PFSK-1 (cell line): ENCODE data around the gene ENDOD1.

Source experiments
- FOXP2 ChIP-seq: optimal IDR thresholded peaks from 2 replicates; pipeline ENCODE3; 2011; ENCODE audit warnings: borderline replicate concordance, control low read depth, inconsistent platforms; ENCODE audit not compliant: insufficient read depth; ENCODE audit errors: extremely low read length, extremely low read depth
- POLR2AphosphoS5 ChIP-seq: IDR thresholded peaks from 2 replicates; pipeline ENCODE4 v1.6.1; 2012; ENCODE audit warnings: low read depth, mild to moderate bottlenecking, control low read depth, low read length, moderate library complexity
- SIN3A ChIP-seq: IDR thresholded peaks from 2 replicates; pipeline ENCODE4 v1.6.1; 2012; ENCODE audit warnings: mild to moderate bottlenecking, low read length, moderate library complexity, borderline replicate concordance; ENCODE audit not compliant: insufficient read depth
- TAF1 ChIP-seq: IDR thresholded peaks from 2 replicates; pipeline ENCODE4 v1.6.1; 2012; ENCODE audit warnings: low read length, control low read depth, borderline replicate concordance; ENCODE audit not compliant: insufficient read depth
- TF ChIP-seq, protein P1 (sequence below), 2 experiments: IDR thresholded peaks; 2 replicates each; pipeline versions ENCODE4 v1.6.1 to v1.8.0; 2011 to 2012; ENCODE audit warnings: low read depth in 2 of 2, low read length in 2 of 2, control low read depth in 1 of 2, inconsistent platforms in 1 of 2, mild to moderate bottlenecking in 1 of 2, moderate library complexity in 1 of 2; ENCODE audit not compliant: insufficient read depth in 1 of 2

Gene ENDOD1

GRCh38 chr11:95081412-95081811, 8.2 kb upstream of the ENDOD1 start:
- TF ChIP-seq TAF1 (no peak), POLR2AphosphoS5 (no peak), FOXP2 (no peak), SIN3A (no peak)
- TF ChIP-seq, protein P1, sequence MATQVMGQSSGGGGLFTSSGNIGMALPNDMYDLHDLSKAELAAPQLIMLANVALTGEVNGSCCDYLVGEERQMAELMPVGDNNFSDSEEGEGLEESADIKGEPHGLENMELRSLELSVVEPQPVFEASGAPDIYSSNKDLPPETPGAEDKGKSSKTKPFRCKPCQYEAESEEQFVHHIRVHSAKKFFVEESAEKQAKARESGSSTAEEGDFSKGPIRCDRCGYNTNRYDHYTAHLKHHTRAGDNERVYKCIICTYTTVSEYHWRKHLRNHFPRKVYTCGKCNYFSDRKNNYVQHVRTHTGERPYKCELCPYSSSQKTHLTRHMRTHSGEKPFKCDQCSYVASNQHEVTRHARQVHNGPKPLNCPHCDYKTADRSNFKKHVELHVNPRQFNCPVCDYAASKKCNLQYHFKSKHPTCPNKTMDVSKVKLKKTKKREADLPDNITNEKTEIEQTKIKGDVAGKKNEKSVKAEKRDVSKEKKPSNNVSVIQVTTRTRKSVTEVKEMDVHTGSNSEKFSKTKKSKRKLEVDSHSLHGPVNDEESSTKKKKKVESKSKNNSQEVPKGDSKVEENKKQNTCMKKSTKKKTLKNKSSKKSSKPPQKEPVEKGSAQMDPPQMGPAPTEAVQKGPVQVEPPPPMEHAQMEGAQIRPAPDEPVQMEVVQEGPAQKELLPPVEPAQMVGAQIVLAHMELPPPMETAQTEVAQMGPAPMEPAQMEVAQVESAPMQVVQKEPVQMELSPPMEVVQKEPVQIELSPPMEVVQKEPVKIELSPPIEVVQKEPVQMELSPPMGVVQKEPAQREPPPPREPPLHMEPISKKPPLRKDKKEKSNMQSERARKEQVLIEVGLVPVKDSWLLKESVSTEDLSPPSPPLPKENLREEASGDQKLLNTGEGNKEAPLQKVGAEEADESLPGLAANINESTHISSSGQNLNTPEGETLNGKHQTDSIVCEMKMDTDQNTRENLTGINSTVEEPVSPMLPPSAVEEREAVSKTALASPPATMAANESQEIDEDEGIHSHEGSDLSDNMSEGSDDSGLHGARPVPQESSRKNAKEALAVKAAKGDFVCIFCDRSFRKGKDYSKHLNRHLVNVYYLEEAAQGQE (IDR thresholded peaks at IDR 0.05; ENCODE audit: insufficient read depth in 1 of 2, low read depth in 2 of 2, low read length in 2 of 2) = no peak

DNA sequence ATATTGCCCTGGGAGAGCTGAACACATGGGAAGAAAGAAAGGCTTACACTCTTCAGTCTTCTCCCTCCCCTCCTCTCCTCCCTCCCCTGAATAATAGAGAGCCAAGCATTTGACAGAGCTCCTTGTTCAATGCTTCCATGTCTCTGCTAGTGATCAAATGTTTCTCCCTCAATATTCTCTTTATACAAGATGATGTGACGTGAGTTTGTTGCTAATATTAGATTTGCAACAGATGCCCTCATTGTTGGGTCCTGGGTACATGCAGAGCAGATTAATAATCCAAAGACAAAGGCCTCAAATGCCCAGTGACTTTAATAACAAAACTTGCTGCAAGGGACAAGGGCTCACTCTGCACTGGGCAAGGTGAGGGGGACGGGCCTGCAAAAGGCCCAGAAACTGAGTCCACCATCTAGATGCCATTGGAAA, 7.1 kb upstream of the ENDOD1 start:
- no peak for TF ChIP-seq POLR2AphosphoS5

DNA sequence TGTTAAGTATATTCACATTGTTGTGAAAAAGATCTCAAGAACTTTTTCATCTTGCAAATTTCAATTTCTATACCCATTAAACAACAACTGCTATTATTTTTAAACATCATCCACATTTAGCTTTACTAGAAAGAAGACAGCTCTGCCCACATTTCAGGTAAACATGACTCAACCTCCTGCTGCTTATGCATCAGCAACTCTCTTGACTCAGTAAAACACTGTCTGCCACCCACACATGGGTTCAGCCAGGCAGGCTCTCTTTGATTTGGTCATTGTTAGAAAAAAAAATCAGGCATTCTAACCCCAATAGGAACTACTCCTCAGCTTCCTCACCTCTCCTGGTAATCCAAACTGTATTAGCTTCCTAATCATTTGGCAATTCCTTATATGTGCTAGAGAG, 5.1 kb upstream of the ENDOD1 start:
- TF ChIP-seq TAF1 (no peak), FOXP2 (no peak), SIN3A (no peak), POLR2AphosphoS5 (no peak)
- TF ChIP-seq, protein P1 (IDR thresholded peaks at IDR 0.05; ENCODE audit: insufficient read depth in 1 of 2, low read depth in 2 of 2, low read length in 2 of 2) = no peak

DNA sequence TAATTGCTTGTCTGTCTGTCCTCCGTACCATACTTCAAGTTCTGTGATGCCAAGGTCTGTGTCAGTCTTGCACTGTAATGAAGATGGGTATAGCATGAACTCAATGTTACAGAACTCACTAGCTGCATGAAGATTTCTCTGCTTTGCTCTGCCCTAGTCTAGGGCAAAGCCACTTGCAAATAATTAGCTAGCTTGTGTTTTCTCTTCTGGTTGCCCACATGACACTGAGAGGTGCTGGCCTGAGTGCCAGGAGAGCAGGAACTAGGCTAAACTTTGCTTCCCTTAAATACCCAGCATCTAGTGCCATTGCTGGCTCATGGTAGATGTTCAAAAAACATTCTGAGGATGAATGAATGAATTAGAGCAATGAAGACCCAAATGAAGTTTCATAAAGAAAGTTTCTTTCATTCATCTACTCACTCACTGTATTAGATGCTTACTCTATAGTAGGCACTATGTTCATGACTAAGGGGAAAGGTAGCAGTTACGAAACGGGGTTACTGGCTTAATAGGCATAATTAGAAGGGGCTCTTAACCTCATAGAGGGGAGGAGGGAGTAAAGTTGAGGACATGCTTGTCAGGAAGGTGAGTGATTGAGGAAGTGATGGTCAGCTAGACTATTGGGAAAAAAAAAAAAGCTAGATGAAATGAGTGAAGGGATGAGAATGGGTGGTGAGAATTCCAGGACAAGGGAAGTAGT, 4.4 kb upstream of the ENDOD1 start:
- TF ChIP-seq FOXP2 (no peak), TAF1 (no peak), POLR2AphosphoS5 (no peak), SIN3A (no peak)
- TF ChIP-seq, protein P1 (IDR thresholded peaks at IDR 0.05; ENCODE audit: insufficient read depth in 1 of 2, low read depth in 2 of 2, low read length in 2 of 2) = no peak

DNA sequence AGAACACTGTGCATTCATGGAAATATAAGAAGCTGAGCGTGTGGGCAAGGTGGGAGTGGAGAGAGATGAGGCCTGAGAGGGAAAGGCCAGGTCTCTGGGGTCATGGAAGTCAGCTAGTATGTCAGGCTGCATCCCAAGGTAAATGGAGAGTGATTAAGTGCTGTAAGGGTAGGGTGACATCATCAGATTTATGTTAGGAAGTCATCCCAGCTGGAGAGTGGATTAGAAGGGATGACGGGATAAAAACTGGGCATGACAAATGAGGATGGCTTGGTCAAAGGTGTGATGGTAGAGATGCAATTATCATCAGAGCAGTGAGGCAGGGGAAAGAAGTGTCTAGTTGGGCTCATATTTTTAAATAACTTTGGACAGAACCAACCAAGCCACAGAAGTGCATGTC, 3.5 kb upstream of the ENDOD1 start:
- no peak for TF ChIP-seq FOXP2
- TF ChIP-seq SIN3A = no peak
- TF ChIP-seq TAF1 = no peak
- TF ChIP-seq, protein P1 (IDR thresholded peaks at IDR 0.05; ENCODE audit: insufficient read depth in 1 of 2, low read depth in 2 of 2, low read length in 2 of 2) = no peak
- no peak for TF ChIP-seq POLR2AphosphoS5
